NCI-H128 (cell line): ENCODE data around the gene JSRP1.

Experiments
- DNase-seq: peaks from one replicate; lab custom pipeline; 2025; ENCODE audit not compliant: unreplicated experiment; lab: John Stamatoyannopoulos, UW

Gene JSRP1

DNA sequence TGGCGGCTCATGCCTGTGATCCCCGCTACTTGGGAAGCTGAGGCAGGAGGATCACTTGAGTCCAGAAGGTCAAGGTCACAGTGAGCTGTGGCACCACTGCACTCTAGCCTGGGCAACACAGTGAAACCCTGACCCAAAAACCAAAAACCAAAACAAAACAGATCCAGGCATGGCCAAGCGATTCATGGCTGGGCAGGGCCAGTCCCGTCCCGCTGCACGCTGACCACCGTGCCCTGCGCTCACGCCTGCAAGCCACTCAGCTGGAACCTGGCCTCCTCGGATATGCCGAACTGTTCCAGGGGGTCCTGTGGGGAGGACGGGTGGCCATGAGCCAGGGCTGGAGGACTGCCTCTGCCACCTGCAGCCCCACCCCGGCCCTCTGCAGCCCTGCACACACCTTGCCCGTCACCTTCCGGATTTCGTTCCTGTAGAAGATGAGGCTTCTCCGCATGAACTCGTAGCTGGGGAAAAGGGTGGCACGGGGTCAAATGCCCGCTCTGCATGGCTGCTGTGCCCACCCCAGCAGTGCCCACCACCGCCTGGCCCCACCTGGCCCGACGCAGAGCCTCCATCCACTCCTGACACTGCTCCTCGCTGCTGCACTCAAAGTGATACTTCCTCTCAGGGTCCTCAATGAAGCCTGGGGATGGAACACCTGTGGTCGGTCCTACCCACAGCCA lies 22.5 kb downstream of the JSRP1 start:
- DNase-seq: no peak

DNA sequence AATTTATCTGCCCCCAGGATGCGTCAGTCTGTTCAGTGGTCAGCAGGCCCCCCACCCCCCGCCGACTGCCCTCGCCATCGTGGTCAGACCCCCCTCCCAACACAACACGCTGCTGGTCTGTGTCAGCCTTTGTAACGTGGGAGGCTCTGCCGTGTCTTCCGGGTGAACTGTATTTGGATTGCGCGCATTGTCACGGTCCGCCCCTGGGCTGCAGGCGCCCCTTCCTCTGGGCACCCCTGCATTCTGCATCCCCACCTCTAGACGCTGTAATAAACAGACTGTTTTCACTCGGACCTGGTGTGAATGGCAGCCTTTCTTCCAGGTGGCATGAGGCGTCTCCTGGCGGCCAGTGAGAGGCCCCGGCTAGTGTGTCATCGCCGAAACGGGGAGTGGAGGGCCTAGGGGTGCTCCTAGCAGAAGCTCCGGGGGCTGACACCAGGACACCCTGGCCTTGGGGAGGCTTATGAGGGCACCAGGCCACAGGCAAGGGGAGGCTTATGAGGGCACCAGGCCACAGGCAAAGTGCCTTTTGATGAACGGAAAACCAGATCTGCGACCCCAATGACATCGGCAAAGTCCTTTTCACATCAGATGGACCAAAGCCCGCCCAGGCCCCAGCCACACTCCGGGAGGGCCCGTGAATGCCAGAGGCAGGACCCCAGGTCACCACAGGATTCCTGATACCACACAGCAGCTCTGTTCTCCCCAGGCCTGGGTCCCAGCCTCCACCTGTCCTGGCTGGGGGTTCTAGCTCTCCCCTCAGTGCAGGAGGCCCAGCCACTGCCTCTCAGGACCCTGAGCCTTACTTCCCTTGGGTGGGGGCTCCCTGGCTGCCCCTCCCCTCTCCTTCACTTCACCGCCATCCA lies 23.7 kb downstream of the JSRP1 start:
- DNase-seq: no peak

DNA sequence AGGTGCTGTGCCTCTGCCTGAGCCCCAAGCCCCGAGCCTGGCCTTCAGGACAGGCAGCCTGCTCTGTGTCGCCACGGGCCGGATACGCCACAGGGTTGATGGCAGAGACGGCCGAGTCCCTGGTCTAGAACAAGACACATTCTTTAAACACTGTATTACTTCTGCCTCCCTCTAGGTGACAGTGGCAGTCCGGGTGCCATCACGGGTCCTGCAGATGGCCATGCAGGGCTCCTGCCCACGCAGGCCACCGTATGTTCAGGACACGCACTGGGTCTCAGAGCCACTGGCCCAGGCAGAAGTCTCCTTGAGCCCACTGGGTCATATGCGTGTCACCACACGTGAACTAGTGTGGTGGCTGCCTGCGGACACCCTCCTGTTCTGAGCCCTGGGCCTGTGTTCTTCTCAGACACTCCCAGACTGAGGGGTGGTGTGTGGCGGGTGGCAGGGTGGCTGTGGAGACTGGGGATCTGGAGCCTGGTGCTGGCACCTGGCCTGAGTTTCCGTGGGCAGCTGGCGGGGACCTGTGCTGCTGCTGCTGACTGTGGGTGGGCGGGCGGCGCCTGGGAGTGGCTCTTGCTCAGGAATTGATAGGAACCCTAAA lies 24.5 kb downstream of the JSRP1 start:
- DNase-seq: no peak

DNA sequence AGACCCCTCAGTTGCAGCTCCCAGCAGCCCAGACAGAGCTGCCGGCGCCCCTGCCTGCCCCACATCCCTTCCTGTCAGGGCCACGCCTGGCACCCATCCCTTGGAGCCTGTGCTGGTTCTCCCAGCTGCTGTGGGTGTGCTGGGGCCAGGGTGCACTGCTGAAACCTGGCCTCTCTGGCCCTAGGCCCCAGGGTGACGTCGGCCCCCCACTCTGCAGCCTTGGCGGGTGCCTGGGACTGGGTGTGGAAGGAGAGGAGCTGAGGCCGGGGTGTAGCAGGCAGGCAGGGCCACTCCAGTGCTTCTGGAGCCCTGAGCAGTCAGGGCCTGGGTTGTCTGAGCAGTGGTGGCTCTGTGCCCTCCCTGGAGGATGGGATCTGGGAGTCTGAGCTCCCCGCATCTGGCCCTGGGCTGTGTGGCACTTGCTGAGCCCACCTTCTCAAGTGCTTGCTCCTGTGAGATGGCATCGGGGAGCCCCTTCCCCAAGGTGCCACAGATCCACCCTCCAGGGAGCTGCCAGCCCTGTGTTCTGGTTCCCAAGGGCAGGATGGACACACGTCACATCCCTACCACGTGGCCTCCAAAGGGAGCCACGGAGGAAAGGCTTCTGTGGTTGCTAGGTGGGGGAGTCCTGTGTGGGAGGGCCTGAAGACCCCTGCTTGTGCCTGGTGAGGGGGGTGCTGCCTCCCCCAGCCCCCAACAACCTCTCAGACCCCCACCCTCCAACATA lies 25.2 kb downstream of the JSRP1 start:
- no peak for DNase-seq

DNA sequence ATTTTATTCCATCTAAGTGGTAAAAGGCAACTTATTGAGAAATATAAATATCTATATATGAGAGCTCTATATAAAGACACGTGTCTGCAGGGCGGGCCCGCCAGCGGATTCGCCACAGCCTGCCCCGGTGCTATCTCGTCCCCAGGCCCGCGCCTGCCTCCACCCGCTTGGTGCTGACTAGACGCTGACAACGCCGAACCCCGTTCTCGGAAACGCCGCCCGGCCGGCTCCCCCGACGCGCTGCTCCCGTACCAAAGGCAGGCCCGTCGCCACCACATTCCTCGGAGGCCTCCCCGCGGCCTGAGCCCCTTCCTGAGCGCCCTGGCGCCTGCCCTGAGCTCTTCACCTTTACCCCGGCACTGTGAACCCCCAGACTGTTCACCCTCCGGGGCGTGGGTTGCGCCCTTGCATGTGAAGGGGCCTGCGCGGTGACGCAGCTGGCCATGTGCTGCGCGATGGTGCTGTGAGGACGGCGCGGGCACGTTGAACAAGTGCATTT lies 26.1 kb downstream of the JSRP1 start:
- no peak for DNase-seq

DNA sequence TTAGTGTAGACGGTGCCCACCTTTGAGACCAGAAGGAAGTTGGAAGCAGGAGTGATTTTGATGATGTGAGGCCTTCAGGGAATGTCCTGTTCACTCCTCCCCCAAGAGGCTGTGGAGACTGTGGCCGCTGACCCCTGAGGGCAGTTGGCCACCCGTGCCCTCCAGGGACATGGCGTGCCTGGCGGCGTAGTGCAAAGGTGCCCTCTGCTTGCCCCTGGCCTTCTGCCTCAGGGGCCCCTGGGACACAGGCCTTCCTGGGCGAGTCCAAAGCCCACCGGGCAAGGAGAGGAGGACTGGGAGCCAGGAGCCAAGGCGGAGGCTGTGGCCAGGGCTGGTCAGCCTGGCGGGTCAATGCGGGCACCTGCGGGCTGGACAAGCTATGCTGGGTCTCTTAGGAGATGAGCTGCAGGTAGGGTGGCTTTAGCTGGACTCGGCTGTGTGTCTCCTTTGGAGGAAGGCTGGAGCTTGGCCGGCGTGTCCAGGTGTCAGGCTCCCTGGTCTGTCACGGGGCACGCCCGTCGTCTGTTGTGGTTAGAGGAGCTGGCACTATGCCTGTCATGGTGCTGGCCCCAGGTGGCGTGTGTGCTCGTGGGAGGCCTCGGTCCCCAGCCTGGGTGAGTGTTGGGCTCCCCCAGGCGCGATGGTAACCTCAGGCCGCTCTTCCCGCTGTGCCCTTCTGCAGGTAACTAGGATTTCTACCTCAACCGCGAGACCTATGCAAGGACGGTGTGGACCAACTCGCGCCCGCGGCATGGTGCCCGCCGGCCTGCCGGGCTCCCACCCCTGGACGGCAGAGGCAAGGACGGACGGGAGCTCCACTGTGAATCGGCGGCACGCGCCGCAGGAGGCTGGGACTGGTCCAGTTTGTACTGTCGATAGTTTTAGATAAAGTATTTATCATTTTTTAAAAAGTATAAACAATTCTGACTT lies 26.8 kb downstream of the JSRP1 start:
- no peak for DNase-seq

DNA sequence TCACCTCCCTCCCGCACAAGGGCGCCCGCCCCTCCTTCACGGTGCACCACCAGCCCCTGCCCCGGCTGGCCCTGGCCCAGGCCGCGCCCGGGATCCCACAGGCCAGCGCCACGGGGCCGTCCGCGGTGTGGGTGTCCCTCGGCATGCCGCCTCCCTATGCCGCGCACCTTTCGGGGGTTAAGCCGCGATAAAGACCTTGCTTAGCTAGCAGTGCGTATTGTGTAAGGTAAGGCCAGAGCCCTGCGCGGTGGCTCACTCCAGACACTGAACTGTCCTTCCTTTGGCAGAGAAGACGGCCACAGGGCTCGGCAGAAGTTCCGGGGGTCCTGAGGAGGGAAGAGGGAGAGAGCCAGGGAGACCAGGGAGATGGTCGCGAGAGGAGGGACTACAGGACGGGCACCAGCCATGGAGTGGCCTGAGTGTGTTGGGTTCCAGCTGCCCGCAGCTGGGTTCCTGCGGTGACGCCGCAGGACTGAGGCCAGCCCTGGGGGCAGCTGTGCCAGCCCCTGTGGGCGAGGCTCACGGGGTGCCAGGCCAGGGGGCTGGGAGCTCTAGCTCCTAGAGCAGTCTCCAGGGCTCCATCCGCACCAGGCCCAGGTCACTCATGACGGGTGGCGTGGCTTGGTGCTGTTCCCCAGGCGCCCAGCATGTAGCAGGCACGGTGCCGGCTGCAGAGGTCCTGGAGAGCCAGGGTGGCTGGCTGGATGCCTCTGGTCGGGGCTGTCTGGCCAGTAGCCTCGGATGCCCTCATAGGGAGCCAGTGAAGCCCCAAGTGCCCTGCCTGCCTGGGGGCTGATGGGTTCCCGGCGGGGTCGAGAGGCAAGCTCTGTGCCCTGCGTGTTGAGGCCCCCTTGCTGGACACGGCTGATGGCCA lies 27.8 kb downstream of the JSRP1 start:
- DNase-seq: no peak

DNA sequence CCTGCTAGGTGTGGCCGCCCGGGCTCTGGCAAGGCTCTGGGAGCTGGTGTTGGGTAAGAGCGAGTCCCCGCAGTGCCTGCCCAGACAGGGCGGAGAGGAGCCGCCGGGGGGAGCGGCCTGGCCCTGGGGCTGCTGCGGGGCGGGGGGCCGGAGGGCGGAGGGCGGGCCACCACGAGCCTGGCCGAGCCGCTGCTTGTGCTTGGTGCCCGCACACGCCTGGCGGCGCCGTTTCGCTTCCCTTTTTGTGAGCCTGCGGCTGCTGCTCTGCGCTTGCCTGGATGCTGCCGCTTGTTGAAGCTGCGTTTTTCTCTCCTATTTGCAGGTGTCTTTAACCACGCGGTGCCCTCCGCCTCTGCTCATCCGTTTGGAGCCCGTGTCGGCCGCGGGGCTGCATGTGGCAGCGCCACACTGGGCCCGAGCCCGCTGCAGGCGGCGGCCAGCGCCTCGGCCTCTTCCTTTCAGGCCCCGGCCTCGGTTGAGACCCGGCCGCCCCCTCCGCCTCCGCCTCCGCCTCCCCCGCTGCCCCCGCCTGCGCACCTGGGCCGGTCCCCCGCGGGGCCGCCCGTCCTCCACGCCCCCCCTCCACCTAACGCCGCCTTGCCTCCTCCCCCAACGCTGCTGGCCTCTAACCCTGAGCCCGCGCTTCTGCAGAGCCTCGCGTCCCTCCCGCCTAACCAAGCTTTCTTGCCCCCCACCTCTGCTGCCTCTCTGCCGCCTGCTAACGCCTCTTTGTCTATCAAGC lies 28.6 kb downstream of the JSRP1 start:
- DNase-seq: no peak

DNA sequence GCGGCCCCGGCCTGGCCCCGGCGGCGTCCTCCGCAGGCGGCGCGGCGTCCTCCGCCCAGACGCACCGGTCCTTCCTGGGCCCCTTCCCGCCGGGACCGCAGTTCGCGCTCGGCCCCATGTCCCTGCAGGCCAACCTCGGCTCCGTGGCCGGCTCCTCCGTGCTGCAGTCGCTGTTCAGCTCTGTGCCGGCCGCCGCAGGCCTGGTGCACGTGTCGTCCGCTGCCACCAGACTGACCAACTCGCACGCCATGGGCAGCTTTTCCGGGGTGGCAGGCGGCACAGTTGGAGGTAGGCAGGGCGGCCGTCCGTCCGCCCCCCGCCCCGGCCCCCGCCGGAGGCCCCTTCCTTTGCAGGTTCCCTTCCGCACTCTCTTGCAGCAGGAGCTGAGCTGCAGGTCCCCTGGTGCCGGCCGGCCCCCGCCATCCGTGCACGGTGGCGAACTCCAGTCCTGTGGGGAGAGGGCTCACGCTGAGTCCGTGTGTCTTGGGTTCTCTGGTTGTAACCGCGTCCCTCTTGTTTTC lies 29.3 kb downstream of the JSRP1 start:
- DNase-seq: no peak

DNA sequence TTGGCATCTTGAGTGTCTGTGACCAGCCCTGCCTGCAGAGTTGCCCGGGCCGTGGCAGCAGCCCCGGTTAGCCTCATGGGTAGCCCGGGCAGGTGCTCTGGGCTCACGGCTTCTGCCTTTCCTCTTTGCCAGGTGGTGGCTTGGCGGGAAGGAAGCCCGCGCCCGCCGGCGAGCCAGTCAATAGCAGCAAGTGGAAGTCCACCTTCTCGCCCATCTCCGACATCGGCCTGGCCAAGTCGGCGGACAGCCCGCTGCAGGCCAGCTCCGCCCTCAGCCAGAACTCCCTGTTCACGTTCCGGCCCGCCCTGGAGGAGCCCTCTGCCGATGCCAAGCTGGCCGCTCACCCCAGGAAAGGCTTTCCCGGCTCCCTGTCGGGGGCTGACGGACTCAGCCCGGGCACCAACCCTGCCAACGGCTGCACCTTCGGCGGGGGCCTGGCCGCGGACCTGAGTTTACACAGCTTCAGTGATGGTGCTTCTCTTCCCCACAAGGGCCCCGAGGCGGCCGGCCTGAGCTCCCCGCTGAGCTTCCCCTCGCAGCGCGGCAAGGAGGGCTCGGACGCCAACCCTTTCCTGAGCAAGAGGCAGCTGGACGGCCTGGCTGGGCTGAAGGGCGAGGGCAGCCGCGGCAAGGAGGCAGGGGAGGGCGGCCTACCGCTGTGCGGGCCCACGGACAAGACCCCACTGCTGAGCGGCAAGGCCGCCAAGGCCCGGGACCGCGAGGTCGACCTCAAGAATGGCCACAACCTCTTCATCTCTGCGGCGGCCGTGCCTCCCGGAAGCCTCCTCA lies 30.0 kb downstream of the JSRP1 start:
- no peak for DNase-seq

DNA sequence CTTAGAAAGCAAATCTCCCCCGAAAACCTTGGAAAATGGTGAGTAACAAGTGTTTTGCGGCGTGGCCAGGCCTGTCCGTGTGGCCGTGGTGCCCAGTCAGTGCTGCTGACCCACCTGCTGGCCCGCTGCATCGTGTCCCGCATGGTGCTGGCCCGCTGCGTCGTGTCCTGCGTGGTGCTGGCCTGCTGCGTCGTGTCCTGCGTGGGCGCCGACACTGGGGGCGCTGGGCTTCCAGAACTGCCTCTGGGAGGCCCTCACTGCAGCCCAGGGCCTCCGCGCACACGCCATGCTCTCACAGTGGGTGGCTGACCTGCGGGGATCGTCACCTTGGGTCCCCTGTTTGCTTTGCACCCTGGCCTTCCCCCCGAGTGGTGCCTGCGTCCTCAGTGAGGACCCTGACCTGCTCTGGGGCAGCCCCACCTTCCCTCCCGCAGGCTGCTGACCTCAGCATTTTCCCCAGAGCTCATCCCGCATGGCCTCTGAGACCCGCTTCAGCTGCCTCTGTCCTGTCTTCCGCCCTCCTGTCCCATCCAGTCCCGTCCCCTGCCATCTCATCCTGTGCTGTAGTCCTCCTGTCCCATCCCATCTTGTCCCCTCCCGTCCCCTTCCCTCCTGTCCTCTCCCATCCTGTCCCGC lies 30.7 kb downstream of the JSRP1 start:
- no peak for DNase-seq

DNA sequence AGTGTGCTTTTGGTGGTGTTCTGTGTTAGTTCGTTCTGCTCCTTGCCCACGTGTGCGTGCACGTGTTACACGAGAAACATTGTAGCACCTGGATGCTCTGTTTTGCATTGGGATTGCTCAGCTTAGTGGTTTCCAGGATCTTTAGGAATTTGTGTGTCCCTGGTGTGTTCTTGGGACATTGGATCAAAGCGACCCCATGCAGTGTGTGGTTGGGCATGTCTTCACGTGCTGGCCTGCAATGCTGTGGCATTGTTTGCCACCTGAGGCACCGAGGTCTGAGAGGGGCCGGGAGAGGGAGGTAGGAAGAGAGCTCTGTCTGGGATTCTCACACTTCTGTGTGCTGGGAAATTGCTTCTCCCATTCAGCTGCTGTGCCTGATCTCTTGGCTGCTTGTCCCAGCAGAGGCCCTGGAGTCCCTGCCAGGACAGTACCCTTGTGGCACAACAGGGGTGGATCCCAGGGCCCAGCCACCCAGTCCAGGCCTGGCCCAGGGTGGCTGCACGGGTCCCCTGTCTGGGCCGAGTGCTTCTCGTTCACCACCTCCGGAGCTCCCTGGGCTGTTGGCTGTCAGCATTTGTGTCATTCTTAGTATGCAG lies 31.4 kb downstream of the JSRP1 start:
- DNase-seq: no peak

DNA sequence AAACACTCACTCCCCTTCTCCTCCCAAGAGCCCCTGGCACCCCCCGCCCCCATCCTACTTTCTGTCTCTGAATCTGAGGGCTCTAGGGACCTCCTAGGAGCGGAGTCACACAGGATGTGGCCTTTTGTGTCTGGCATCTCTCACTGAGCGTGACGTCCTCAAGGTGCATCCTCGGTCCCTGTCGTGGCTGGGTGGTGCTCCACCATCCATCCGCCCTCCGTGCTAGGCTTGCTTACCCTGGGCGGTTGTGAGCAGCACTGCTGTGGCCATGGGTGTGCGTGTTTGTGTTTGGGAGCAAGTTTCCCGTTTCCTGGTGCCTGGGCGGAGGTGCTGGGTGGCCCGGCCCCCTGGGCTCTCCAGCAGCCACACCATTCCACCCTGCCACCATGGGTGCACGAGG lies 32.3 kb downstream of the JSRP1 start:
- DNase-seq: no peak

DNA sequence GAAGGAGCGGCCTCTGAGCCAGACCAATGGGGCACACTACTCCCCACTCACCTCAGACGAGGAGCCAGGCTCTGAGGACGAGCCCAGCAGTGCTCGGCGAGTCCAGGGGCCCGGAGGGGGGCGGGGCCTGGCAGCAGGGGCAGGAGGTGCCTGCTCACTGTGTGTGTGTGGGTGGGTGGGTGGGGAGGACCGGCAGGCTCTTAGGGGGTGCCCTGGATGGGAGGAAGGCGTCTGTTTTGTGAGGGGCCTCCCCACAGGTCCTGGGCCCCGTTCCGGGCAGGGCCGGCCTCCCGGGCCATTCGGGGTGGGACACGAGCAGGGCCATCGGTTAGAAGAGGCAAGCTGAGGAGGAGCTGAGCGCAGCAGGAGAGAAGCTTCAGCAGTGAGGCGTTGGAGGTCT lies 32.8 kb downstream of the JSRP1 start:
- no peak for DNase-seq

DNA sequence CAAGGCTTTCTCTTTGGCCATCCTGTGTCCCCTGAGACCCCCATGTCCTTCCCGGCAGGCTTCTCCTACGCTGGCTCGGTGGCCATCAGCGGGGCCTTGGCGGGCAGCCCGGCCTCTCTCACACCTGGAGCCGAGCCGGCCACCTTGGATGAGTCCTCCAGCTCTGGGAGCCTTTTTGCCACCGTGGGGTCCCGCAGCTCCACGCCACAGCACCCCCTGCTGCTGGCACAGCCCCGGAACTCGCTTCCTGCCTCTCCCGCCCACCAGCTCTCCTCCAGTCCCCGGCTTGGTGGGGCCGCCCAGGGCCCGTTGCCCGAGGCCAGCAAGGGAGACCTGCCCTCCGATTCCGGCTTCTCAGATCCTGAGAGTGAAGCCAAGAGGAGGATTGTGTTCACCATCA lies 34.3 kb downstream of the JSRP1 start:
- DNase-seq: no peak

DNA sequence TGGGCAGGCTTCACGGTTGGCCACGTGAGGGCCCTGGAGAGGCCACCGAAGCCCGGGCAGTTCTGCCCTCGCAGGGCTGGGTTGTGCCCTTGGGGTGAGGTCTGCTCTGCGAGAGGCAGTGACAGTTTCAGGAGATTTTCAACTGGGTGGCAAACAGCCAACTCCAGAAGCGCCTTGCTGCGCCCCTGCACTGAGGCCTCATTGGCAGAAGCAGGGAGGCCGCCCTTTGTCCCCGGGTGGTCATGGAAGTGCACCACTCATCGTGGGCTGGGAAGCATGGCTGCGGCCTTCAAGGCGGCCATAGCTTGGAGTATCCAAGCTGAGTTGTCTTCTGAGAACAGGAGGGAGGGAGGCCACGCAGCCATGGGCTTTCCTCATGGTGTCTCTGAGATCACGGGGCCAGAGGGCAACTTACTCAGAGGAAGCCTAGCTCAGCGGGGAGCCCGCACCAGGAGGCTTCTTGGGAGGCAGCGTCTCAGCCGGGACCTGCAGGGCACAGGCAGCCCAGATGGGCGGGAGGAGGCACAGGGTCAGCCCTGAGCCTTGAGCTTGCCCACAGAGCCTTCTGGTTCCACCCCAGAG lies 34.9 kb downstream of the JSRP1 start:
- no peak for DNase-seq
